22Rv1 (cell line): Measurements from ENCODE around the gene TRIM68.

ENCODE experiments used
- H3K27ac ChIP-seq: fragments of 450-650 bp; 2 replicates; pipeline ENCODE4 v1.5.1; 2017
- CTCF ChIP-seq: fragments of 450-650 bp; IDR thresholded peaks from 2 replicates; pipeline ENCODE4 v1.5.1; 2017; ENCODE audit warnings: mild to moderate bottlenecking
- ZFX ChIP-seq: fragments of 450-650 bp; IDR thresholded peaks from 2 replicates; pipeline ENCODE4 v1.6.1; 2017; ENCODE audit warnings: antibody characterized with exemption, borderline replicate concordance

TRIM68 gene

GRCh38 chr11:4606231-4607015 lies 1.6 kb downstream of the TRIM68 start:
- TF ChIP-seq CTCF = no peak
- TF ChIP-seq ZFX = no peak
- peak overlapping the region; percentile 80 for H3K27ac ChIP-seq

DNA sequence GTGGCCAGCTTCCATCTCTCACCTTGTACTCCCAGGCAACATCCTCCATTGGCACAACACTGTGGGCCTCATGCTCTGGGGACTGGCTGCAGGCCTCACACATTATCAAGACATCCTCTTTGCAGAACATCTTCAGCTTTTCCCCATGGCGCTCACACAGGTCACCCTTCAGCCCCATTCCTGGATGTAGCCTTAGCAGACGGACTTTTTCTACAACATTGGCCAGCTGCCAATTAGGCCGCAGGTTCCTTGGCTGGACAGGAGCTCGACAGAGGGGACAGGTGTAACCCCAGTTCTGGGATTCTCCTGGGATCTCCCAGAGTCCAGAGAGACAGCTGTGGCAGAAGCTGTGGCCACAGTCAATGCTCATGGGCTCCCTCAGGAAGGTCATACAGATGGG lies 3.0 kb downstream of the TRIM68 start:
- no peak for TF ChIP-seq CTCF
- TF ChIP-seq ZFX = no peak
- no peak overlapping the region for H3K27ac ChIP-seq

DNA sequence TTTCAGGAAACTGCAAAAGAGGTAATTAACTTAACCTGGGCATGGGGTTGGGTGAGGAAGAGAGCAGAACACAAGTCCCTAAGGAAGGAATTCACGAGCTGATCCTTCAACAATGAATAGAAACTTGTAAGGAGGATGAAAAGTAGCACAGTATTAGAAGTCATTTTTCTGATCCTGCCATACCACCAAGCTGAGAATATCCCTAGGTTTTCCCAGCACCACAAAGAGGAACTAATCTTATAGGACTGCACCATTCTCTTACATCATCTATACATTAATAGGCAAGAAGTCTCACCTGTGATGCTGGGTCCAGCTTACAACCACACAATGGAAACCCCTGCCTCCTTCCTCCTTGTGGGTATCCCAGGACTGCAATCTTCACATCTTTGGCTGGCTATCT lies 14.3 kb downstream of the TRIM68 start, which contains the start of gene OR52I1:
OR52I1 (plus strand) TSS at position 301 of the 400 bp plus-strand sequence; CDS start at position 301, 0 bp downstream.
- TF ChIP-seq CTCF (no peak), ZFX (no peak)
- H3K27ac ChIP-seq = no peak within 1 kb of the TSS

DNA sequence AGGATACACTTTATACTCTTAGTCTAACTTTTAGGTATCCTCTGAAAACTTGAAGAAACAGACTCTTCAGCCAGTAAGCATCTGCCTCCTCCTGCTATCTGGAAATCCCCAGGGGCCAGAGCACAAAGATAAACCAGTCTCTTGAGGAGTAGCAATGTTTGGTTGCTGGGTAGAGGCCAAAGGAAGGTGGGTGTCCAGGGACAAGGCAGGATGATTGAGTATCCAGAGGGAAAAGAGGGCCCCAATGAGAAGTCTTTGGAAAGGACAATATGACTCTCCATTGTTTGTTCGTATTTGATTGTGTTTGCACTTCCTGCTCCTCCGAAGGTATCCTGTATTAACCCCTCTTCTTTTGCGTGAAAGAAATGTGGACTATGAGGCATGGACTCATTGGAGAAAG lies 19.0 kb downstream of the TRIM68 start:
- no peak overlapping the region for H3K27ac ChIP-seq
- TF ChIP-seq CTCF (no peak), ZFX (no peak)

DNA sequence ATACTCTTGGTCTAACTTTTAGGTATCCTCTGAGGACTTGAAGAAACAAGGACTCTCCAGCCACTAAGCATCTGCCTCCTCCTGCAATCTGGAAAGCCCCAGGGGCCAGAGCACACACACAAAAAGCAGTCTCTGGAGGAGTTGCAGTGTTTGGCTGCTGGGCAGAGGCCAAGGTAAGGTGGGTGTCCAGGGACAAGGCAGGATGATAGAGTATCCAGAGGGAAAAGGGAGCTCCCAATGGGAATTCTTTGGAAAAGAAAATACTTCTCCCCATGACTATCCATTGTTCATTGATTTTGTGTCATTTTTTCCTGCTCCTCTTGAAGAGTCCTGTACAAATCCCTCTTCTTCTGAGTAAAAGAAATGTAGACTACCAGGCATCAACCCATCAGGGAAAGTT lies 26.6 kb downstream of the TRIM68 start, which contains the start of gene OR52I2:
OR52I2 (plus strand) TSS at position 301 of the 400 bp plus-strand sequence.
- TF ChIP-seq CTCF = no peak
- no peak for TF ChIP-seq ZFX

GRCh38 chr11:4580124-4580523 lies 27.9 kb downstream of the TRIM68 start:
- H3K27ac ChIP-seq = no peak overlapping the region
- TF ChIP-seq CTCF (no peak), ZFX (no peak)

More for the DNA sequence above, 26.6 kb downstream of the TRIM68 start, which contains the start of gene OR52I2:
- H3K27ac ChIP-seq = no peak within 1 kb of the TSS

- no peak overlapping the region for H3K27ac ChIP-seq
- TF ChIP-seq ZFX (no peak), CTCF (no peak)
Measured at GRCh38 chr11:4578624-4579023, 29.4 kb downstream of the TRIM68 start.
